ENCODE results near the gene TUBB2B. TPM values are rescaled to one million over a fixed set of nuclear protein-coding genes. Genes with fewer than 3 reads are reported as not detected.
A peak's percentile ranks its signal among the peaks of the same experiment; 100 is the strongest.

TUBB2B gene
- total and polyA plus RNA-seq, 9 of the 15 experiments (the other 6 are each of a cell fraction or from before 2014, with no cell fraction given), result 0.11 to 9.7 (median 4.6) TPM

DNA sequence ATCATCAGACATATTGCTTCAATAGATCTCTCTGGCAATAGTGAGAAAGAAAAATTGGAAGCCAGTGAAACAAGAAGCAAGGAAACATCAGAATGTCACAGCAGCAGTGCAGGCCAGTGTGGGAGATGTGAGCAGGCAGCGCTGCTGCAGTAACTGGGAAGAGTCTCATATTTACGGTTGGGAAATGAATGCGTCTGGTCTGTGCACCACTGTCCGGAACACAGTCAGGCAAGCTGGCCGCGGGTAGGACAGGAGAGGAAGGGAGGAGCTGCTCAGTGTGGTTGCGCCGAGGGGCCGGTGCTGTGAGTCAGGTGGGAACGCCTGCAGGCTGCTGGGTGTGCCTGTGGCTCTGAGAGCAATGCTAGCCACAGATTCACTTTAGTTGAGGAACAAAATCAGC is 24.9 kb upstream of the TUBB2B start (continued):
- TF ChIP-seq, protein P1, sequence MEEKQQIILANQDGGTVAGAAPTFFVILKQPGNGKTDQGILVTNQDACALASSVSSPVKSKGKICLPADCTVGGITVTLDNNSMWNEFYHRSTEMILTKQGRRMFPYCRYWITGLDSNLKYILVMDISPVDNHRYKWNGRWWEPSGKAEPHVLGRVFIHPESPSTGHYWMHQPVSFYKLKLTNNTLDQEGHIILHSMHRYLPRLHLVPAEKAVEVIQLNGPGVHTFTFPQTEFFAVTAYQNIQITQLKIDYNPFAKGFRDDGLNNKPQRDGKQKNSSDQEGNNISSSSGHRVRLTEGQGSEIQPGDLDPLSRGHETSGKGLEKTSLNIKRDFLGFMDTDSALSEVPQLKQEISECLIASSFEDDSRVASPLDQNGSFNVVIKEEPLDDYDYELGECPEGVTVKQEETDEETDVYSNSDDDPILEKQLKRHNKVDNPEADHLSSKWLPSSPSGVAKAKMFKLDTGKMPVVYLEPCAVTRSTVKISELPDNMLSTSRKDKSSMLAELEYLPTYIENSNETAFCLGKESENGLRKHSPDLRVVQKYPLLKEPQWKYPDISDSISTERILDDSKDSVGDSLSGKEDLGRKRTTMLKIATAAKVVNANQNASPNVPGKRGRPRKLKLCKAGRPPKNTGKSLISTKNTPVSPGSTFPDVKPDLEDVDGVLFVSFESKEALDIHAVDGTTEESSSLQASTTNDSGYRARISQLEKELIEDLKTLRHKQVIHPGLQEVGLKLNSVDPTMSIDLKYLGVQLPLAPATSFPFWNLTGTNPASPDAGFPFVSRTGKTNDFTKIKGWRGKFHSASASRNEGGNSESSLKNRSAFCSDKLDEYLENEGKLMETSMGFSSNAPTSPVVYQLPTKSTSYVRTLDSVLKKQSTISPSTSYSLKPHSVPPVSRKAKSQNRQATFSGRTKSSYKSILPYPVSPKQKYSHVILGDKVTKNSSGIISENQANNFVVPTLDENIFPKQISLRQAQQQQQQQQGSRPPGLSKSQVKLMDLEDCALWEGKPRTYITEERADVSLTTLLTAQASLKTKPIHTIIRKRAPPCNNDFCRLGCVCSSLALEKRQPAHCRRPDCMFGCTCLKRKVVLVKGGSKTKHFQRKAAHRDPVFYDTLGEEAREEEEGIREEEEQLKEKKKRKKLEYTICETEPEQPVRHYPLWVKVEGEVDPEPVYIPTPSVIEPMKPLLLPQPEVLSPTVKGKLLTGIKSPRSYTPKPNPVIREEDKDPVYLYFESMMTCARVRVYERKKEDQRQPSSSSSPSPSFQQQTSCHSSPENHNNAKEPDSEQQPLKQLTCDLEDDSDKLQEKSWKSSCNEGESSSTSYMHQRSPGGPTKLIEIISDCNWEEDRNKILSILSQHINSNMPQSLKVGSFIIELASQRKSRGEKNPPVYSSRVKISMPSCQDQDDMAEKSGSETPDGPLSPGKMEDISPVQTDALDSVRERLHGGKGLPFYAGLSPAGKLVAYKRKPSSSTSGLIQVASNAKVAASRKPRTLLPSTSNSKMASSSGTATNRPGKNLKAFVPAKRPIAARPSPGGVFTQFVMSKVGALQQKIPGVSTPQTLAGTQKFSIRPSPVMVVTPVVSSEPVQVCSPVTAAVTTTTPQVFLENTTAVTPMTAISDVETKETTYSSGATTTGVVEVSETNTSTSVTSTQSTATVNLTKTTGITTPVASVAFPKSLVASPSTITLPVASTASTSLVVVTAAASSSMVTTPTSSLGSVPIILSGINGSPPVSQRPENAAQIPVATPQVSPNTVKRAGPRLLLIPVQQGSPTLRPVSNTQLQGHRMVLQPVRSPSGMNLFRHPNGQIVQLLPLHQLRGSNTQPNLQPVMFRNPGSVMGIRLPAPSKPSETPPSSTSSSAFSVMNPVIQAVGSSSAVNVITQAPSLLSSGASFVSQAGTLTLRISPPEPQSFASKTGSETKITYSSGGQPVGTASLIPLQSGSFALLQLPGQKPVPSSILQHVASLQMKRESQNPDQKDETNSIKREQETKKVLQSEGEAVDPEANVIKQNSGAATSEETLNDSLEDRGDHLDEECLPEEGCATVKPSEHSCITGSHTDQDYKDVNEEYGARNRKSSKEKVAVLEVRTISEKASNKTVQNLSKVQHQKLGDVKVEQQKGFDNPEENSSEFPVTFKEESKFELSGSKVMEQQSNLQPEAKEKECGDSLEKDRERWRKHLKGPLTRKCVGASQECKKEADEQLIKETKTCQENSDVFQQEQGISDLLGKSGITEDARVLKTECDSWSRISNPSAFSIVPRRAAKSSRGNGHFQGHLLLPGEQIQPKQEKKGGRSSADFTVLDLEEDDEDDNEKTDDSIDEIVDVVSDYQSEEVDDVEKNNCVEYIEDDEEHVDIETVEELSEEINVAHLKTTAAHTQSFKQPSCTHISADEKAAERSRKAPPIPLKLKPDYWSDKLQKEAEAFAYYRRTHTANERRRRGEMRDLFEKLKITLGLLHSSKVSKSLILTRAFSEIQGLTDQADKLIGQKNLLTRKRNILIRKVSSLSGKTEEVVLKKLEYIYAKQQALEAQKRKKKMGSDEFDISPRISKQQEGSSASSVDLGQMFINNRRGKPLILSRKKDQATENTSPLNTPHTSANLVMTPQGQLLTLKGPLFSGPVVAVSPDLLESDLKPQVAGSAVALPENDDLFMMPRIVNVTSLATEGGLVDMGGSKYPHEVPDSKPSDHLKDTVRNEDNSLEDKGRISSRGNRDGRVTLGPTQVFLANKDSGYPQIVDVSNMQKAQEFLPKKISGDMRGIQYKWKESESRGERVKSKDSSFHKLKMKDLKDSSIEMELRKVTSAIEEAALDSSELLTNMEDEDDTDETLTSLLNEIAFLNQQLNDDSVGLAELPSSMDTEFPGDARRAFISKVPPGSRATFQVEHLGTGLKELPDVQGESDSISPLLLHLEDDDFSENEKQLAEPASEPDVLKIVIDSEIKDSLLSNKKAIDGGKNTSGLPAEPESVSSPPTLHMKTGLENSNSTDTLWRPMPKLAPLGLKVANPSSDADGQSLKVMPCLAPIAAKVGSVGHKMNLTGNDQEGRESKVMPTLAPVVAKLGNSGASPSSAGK (IDR thresholded peaks at IDR 0.05), result peak; percentile 25; the same call in 1 of the 2 replicates
- TF ChIP-seq ZNF174 (CRISPR knock-in tag; IDR thresholded peaks at IDR 0.05) (no peak), L3MBTL2 (IDR thresholded peaks at IDR 0.05) (0 out of 2 replicates have a peak, but pooled peaks have one; percentile 37)
